GM18517 (cell line): ENCODE measurements around the gene CNGA1.

Experiments
- ATAC-seq: cut with Tn5 transposase; IDR thresholded peaks from one replicate; pipeline ENCODE4 v1.9.1; 2021; ENCODE audit warnings: mild to moderate bottlenecking, moderate library complexity; ENCODE audit not compliant: unreplicated experiment

CNGA1 gene

DNA sequence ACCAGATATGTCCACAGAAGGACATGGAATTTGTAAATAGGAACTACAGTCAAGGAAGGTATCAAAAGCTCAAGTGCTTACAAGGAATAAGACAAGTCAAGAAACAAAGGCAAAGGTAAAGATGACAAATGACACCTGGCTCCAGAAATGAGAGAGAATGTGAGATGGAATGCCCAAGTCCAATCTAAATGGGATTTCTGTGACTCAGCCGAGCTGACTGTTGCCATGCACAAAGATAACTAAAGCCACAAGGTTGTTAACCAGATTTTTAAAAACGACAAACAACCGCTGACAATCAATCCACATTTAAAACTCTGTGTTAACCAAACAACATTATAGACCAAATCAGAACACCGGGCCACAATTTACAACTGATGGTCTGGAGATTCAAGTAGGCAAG, 103.2 kb downstream of the CNGA1 start:
- ATAC-seq, result no peak

DNA sequence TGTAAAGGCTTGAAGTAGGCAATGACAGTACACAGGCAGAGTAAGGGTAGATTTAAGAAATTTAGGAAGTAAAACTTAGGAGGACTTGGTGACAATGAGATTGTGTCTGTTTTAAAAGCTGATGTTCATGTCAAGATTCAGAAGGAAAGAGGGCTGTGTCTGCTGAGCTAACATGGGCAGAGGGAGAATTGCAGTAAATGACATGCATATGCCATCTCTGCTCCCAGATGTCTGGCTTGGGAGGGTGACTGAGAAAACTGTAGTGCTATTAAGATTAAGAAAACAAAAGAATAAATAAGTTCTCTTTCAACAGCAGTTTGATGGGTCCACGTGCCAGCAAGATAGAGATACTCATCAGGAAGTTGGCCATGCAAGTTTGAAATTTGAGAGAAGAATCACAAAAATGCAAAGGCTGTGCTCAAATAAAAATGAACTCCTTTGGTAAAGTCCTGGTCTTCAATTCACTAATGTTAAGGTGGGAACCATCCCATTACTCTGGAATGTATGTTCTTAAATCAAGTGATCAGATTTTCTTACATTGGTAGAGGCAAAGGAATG, 109.3 kb downstream of the CNGA1 start:
- no peak for ATAC-seq

DNA sequence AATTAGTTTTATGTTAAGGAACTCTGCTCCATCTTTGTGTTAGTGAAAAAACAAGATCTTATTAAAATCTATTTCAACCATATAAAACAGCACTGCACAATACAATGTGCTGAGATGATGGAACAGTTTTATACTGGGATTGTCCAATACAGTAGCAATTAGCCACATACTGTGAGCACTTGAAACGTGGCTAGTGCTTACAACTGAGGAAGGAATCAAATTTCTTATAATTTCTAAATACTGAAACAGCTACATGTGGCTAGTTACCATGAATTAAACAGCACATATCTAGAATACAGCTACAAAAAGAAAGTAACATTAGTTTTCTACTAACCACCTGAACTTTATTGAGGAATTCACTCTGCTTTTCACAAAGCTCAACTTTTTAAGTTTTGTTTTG, 116.8 kb downstream of the CNGA1 start:
- ATAC-seq, result no peak

DNA sequence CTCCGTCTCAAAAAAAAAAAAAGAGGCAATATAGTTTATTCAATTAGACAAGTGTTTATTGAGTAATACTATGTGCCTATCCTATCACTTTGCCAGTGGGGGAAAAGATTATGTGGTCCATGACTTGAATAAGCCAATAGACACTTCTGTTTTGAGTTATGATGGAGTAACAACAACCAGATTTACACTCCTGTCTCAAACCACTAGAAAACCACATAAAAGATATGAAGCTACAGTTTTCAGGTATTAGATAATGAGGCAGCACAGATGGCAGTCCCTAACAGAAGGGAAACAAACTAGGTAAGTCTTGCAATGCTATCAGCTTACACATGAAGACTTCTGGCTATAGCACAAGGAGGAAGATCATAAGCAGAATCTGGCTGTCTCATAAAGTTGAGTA, 124.6 kb downstream of the CNGA1 start:
- no peak for ATAC-seq
